Measurements from ENCODE around the gene CP. TPM values are rescaled to one million over a fixed set of nuclear protein-coding genes. Genes with fewer than 3 reads are reported as not detected.

The CP gene
- total and polyA plus RNA-seq, 2 of the 13 experiments (the other 11 are each of a cell fraction or from before 2014, with no cell fraction given): 42.6 to 789 TPM

DNA sequence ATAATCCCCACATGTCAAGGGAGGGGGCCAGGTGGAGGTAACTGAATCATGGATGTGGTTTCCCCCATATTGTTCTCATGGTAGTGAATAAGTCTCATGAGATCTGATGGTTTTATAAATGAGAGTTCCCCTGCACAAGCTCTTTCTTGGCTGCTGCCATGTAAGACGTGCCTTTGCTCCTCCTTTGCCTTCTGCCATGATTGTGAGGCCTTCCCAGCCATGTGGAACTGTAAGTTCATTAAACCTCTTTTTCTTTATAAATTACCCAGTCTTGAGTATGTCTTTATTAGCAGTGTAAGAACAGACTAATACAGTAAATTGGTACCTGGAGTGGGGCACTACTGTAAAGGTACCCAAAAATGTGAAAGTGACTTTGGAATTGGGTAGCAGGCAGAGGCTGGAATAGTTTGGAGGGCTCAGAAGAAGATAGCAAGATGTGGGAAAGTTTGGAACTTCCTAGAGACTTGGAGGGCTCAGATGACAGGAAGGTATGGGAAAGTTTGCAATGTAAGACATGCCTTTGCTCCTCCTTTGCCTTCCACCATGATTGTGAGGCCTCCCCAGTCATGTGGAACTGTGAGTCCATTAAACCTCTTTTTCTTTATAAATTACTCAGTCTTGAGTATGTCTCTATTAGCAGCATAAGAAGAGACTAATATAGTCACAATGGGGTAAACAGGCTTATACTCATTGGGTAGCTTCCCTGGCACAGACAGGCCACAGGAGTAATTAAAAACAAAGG is 2.1 kb downstream of the CP start (continued):
- 0 out of 2 replicates have a peak, but pooled peaks have one; percentile 39 for TF ChIP-seq TMF1 (CRISPR knock-in tag; IDR thresholded peaks at IDR 0.05; ENCODE audit: low read depth)
- peak; percentile 41; the same call in 1 of the 2 replicates for TF ChIP-seq ZNF563 (CRISPR knock-in tag; IDR thresholded peaks at IDR 0.05)
- TF ChIP-seq, protein P1, sequence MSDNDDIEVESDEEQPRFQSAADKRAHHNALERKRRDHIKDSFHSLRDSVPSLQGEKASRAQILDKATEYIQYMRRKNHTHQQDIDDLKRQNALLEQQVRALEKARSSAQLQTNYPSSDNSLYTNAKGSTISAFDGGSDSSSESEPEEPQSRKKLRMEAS (IDR thresholded peaks at IDR 0.05): 0 out of 2 replicates have a peak, but pooled peaks have one; percentile 10
- TF ChIP-seq ZNF546 (CRISPR knock-in tag; conservative IDR thresholded peaks at IDR 0.05): 0 out of 2 replicates have a peak, but pooled peaks have one; percentile 53
- TF ChIP-seq GFI1 (CRISPR knock-in tag; IDR thresholded peaks at IDR 0.05; ENCODE audit: borderline replicate concordance): peak; percentile 52; the same call in 1 of the 2 replicates
- TF ChIP-seq ZNF558 (CRISPR knock-in tag; IDR thresholded peaks at IDR 0.05; ENCODE audit: borderline replicate concordance): peak; percentile 31; the same call in 1 of the 2 replicates
- peak; percentile 36; the same call in 1 of the 2 replicates for TF ChIP-seq ZNF879 (CRISPR knock-in tag; IDR thresholded peaks at IDR 0.05)
- TF ChIP-seq SAP130 (CRISPR knock-in tag; IDR thresholded peaks at IDR 0.05; ENCODE audit: low read depth): peak; percentile 32; the same call in 1 of the 2 replicates
- TF ChIP-seq, protein P2, sequence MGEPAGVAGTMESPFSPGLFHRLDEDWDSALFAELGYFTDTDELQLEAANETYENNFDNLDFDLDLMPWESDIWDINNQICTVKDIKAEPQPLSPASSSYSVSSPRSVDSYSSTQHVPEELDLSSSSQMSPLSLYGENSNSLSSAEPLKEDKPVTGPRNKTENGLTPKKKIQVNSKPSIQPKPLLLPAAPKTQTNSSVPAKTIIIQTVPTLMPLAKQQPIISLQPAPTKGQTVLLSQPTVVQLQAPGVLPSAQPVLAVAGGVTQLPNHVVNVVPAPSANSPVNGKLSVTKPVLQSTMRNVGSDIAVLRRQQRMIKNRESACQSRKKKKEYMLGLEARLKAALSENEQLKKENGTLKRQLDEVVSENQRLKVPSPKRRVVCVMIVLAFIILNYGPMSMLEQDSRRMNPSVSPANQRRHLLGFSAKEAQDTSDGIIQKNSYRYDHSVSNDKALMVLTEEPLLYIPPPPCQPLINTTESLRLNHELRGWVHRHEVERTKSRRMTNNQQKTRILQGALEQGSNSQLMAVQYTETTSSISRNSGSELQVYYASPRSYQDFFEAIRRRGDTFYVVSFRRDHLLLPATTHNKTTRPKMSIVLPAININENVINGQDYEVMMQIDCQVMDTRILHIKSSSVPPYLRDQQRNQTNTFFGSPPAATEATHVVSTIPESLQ (CRISPR knock-in tag; conservative IDR thresholded peaks at IDR 0.05): 0 out of 2 replicates have a peak, but pooled peaks have one; percentile 8
- TF ChIP-seq ZNF605 (CRISPR knock-in tag; IDR thresholded peaks at IDR 0.05): peak; percentile 74
- 0 out of 2 replicates have a peak, but pooled peaks have one; percentile 36 for TF ChIP-seq KLF9 (CRISPR knock-in tag; IDR thresholded peaks at IDR 0.05; ENCODE audit: low read depth)
- TF ChIP-seq POLR2G (IDR thresholded peaks at IDR 0.05; ENCODE audit: low read depth, low read length): 0 out of 2 replicates have a peak, but pooled peaks have one; percentile 21
- TF ChIP-seq, protein P3, sequence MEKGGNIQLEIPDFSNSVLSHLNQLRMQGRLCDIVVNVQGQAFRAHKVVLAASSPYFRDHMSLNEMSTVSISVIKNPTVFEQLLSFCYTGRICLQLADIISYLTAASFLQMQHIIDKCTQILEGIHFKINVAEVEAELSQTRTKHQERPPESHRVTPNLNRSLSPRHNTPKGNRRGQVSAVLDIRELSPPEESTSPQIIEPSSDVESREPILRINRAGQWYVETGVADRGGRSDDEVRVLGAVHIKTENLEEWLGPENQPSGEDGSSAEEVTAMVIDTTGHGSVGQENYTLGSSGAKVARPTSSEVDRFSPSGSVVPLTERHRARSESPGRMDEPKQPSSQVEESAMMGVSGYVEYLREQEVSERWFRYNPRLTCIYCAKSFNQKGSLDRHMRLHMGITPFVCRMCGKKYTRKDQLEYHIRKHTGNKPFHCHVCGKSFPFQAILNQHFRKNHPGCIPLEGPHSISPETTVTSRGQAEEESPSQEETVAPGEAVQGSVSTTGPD (CRISPR knock-in tag; IDR thresholded peaks at IDR 0.05): peak; percentile 34; the same call in 1 of the 2 replicates
- TF ChIP-seq ZBTB38 (CRISPR knock-in tag; IDR thresholded peaks at IDR 0.05): peak; percentile 91
- TF ChIP-seq, protein P4, sequence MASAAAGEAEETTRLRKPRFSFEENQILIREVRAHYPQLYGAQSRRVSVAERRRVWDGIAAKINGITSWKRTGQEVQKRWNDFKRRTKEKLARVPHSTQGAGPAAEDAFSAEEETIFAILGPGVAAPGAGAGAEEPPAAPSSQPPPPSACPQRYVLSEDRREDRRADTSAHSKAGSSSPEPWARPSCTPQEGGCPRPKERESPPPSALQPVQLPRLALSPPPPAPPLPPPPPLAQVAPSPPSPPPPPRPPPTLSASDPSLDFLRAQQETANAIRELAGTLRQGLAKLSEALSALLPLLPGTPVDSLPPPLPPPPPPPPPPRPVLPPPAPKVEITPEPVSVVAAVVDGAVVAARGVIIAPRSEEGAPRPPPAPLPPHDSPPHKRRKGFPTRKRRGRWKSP (CRISPR knock-in tag; IDR thresholded peaks at IDR 0.05): peak; percentile 21; the same call in 1 of the 2 replicates
- peak; percentile 28; the same call in 1 of the 2 replicates for TF ChIP-seq ZNF430 (CRISPR knock-in tag; IDR thresholded peaks at IDR 0.05)
- 0 out of 2 replicates have a peak, but pooled peaks have one; percentile 29 for TF ChIP-seq ZNF337 (CRISPR knock-in tag; IDR thresholded peaks at IDR 0.05; ENCODE audit: borderline replicate concordance, low read depth)
- 0 out of 2 replicates have a peak, but pooled peaks have one; percentile 35 for TF ChIP-seq KLF12 (CRISPR knock-in tag; IDR thresholded peaks at IDR 0.05; ENCODE audit: borderline replicate concordance)
- TF ChIP-seq YEATS4 (CRISPR knock-in tag; IDR thresholded peaks at IDR 0.05; ENCODE audit: borderline replicate concordance): 0 out of 2 replicates have a peak, but pooled peaks have one; percentile 15
- TF ChIP-seq, protein P5, sequence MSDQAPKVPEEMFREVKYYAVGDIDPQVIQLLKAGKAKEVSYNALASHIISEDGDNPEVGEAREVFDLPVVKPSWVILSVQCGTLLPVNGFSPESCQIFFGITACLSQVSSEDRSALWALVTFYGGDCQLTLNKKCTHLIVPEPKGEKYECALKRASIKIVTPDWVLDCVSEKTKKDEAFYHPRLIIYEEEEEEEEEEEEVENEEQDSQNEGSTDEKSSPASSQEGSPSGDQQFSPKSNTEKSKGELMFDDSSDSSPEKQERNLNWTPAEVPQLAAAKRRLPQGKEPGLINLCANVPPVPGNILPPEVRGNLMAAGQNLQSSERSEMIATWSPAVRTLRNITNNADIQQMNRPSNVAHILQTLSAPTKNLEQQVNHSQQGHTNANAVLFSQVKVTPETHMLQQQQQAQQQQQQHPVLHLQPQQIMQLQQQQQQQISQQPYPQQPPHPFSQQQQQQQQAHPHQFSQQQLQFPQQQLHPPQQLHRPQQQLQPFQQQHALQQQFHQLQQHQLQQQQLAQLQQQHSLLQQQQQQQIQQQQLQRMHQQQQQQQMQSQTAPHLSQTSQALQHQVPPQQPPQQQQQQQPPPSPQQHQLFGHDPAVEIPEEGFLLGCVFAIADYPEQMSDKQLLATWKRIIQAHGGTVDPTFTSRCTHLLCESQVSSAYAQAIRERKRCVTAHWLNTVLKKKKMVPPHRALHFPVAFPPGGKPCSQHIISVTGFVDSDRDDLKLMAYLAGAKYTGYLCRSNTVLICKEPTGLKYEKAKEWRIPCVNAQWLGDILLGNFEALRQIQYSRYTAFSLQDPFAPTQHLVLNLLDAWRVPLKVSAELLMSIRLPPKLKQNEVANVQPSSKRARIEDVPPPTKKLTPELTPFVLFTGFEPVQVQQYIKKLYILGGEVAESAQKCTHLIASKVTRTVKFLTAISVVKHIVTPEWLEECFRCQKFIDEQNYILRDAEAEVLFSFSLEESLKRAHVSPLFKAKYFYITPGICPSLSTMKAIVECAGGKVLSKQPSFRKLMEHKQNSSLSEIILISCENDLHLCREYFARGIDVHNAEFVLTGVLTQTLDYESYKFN (CRISPR knock-in tag; conservative IDR thresholded peaks at IDR 0.05): 0 out of 2 replicates have a peak, but pooled peaks have one; percentile 30

Measured in HepG2 (cell line).